ENCODE results near the gene LBHD2.
"Not testable (repeated sequence)": the region's sequence is repeated elsewhere in the genome, so short reads cannot be mapped to it uniquely, and the experiment has no call there.

GRCh38 chr14:103115086-103115679, 31.2 kb downstream of the LBHD2 start:
- TF ChIP-seq CTCF (IDR thresholded peaks at IDR 0.05) = peak in 1 of 3 experiments; percentile 1
- not testable (repeated sequence) for TF ChIP-seq POLR2AphosphoS5 (IDR thresholded peaks at IDR 0.05; ENCODE audit: insufficient read depth in 1 of 2, low read depth in 1 of 2)

All from vagina (tissue), 2 donors.